SK-N-SH (cell line): Measurements from ENCODE around the gene RAPGEF4.

Source experiments
- EP300 ChIP-seq, 2 experiments: IDR thresholded peaks; 2 replicates each; pipeline versions ENCODE4 v1.4.0 to v1.6.1; 2012; ENCODE audit warnings: borderline replicate concordance in 1 of 2, low read depth in 1 of 2, low read length in 1 of 2
- RCOR1 ChIP-seq: fragments of 150-350 bp; IDR thresholded peaks from 2 replicates; pipeline ENCODE4 v1.6.1; 2017; ENCODE audit warnings: antibody characterized with exemption, low read length
- TCF12 ChIP-seq: IDR thresholded peaks from 2 replicates; pipeline ENCODE4 v1.4.0; 2012

DNA sequence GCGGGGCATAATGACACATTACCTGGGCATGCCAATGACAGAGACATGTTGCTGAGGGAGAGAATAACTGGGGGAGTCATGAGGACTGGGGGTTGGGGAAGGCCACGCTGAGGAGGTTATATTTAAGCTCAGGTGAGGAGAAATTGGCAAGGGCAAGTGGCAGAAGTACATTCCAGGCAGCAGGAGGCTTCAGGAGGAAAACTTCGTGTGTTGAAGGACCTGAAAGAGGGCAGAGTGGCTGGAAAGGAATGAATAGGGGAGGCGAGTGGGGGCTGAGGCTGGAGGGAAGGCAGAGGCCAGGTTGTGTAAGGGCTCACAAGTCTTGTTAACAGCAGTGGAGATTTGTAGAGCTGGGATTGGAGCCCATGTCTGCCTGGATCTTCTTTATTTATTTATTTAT is 166.3 kb downstream of the RAPGEF4 start:
- TF ChIP-seq RCOR1 (no peak), EP300 (IDR thresholded peaks at IDR 0.05; ENCODE audit: borderline replicate concordance in 1 of 2, low read depth in 1 of 2, low read length in 1 of 2) (no peak), TCF12 (no peak)
